ENCODE data around the gene ZNF516.
"Not testable (repeated sequence)": the region's sequence is repeated elsewhere in the genome, so short reads cannot be mapped to it uniquely, and the experiment has no call there.

ZNF516 gene, protein sequence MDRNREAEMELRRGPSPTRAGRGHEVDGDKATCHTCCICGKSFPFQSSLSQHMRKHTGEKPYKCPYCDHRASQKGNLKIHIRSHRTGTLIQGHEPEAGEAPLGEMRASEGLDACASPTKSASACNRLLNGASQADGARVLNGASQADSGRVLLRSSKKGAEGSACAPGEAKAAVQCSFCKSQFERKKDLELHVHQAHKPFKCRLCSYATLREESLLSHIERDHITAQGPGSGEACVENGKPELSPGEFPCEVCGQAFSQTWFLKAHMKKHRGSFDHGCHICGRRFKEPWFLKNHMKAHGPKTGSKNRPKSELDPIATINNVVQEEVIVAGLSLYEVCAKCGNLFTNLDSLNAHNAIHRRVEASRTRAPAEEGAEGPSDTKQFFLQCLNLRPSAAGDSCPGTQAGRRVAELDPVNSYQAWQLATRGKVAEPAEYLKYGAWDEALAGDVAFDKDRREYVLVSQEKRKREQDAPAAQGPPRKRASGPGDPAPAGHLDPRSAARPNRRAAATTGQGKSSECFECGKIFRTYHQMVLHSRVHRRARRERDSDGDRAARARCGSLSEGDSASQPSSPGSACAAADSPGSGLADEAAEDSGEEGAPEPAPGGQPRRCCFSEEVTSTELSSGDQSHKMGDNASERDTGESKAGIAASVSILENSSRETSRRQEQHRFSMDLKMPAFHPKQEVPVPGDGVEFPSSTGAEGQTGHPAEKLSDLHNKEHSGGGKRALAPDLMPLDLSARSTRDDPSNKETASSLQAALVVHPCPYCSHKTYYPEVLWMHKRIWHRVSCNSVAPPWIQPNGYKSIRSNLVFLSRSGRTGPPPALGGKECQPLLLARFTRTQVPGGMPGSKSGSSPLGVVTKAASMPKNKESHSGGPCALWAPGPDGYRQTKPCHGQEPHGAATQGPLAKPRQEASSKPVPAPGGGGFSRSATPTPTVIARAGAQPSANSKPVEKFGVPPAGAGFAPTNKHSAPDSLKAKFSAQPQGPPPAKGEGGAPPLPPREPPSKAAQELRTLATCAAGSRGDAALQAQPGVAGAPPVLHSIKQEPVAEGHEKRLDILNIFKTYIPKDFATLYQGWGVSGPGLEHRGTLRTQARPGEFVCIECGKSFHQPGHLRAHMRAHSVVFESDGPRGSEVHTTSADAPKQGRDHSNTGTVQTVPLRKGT

GRCh38 chr18:76495006-76495370, at the start of gene ZNF516:
Gene ZNF516 (minus strand): TSS chr18:76495242. CDS start chr18:76443054, 52,188 bp downstream.
- DNase-seq, result peak in 1 of 2 experiments; percentile 38

GRCh38 chr18:76538846-76539245, 43.8 kb upstream of the ZNF516 start:
- no peak for DNase-seq

GRCh38 chr18:76537621-76538020, 42.6 kb upstream of the ZNF516 start:
- no peak for DNase-seq

DNA sequence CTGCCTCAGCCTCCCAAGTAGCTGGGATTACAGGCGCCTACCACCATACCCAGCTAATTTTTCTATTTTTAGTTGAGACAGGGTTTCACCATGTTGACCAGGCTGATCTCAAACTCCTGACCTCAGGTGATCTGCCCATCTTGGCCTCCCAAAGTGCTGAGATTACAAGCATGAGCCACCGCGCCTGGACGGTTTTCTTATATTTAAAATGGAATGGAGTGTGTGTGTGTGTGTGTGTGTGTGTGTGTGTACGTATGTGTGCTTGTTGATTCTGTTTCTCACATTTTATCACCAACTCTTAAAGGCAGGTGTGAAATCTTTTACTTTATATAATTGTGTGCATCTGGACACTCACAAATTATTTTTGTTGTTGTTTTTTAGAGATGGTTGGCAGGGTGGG, 41.6 kb upstream of the ZNF516 start:
- not testable (repeated sequence) for DNase-seq

DNA sequence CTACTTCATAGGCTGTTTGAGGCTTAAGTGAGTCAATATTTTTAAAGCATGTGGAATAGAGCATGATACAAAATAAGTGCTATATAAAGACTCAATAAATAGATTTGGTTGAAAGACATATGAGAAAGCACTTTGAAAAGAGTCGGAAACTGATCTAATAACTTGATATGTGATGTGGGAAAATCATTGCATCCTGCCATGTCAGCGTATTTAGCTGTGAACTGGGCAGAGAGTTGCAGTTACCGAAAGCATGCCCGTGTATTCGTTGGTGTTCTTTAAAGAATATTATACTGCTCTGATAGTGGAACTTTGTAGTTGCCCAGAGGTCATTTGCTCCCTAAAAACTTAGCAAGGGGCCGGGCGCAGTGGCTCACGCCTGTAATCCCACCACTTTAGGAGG, 37.8 kb upstream of the ZNF516 start:
- no peak for DNase-seq

- no peak for DNase-seq
Measured at GRCh38 chr18:76530846-76531245, 35.8 kb upstream of the ZNF516 start.

DNA sequence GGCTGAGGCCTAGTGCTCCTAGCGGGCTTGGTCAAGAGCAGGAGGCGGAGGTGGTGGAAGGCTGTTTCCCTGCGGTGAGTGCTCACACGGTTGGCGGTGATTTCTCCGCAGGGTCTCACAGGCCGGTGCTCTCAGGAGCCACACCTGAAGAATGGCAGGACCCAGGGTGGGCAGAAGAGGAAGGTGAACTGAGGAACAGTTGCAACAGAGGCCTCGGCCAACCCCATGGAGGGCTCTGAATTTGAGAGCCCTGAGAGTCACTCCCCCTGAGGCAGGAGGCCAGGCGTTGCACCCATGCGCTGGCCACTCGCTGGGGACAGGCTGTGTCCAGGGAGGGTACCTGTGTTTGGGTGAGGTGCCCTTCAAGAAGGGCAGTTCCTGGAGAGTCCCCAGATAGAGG, 35.3 kb upstream of the ZNF516 start:
- no peak for DNase-seq

- no peak for DNase-seq
Measured at GRCh38 chr18:76529433-76529811, 34.4 kb upstream of the ZNF516 start.

GRCh38 chr18:76528477-76529432, 33.7 kb upstream of the ZNF516 start:
- peak in 1 of 2 experiments; percentile 21 for DNase-seq

GRCh38 chr18:76525911-76526310, 30.9 kb upstream of the ZNF516 start:
- DNase-seq, result no peak

- no peak for DNase-seq
Measured at GRCh38 chr18:76524900-76525698, 30.1 kb upstream of the ZNF516 start.

DNA sequence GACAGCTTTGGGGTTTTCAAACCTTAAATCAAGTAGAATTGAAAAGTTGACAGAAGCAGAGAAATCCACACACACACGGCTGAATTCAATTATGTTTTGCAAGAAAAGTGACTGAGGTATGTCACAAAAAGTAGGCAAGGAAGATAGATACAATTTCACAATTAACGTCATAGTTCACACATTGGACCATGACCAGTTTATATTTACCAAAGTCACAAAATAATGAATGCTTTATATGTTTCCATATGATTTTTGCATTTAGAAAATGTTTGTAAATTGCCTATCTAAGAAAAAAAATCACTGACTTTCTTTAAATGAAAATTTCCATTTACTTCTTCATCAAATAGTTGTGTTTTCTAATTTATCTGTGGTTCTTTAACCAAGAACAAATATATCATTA, 29.4 kb upstream of the ZNF516 start:
- DNase-seq, result no peak

- no peak for DNase-seq
Measured at GRCh38 chr18:76522551-76522950, 27.5 kb upstream of the ZNF516 start.

DNA sequence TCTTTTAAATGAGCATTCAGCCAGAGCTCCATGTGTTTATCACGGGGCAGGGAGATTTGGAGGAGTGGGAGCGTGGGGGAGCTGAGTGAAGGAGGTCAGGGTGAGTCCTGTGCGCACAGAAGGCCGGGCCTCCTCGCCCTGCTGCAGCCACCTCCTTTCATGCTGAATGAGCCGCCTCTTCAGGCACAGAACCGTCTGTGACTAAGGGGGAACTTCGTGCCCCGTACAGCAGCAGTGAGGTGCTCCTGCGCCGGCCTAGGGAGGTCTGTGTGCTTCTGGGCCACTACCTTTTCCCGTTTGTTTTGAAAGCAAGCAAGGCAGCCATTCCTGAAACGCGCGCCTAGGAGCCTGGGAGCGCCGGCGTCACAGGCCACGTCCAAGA, 27.1 kb upstream of the ZNF516 start:
- DNase-seq, result no peak

GRCh38 chr18:76521417-76522121, 26.5 kb upstream of the ZNF516 start:
- no peak for DNase-seq

DNA sequence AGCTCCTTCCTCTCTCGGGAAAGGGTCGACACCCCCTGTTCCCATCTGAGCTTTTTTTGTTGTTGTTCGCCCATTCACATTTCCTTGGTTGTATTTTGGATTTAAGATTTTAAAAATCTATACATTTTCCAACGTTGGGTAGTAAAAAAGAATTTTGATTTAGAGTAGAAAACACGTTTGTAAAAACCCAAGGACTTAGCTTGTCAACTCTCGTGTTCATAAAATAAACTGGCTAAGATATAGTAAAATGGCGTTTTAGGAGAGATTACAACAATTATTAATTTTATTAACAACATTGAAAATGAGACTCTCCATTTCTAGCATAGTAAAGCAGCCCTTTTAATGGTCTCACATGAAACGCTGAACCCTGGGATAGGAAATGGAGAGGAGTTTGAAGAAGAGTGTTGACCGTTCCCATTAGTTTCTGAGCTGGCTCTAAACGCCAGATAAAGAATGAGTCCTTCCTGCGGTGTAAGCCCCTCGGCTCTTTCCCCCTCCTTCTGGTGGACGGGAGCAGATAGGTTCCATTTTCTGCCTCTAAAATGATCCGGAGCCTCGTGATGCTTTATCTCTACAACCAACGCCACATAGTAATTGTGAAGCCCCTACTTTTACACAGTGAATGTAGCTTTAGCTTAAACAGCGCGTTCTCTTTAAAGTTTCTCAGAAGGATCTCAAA, 24.0 kb upstream of the ZNF516 start:
- no peak for DNase-seq

DNA sequence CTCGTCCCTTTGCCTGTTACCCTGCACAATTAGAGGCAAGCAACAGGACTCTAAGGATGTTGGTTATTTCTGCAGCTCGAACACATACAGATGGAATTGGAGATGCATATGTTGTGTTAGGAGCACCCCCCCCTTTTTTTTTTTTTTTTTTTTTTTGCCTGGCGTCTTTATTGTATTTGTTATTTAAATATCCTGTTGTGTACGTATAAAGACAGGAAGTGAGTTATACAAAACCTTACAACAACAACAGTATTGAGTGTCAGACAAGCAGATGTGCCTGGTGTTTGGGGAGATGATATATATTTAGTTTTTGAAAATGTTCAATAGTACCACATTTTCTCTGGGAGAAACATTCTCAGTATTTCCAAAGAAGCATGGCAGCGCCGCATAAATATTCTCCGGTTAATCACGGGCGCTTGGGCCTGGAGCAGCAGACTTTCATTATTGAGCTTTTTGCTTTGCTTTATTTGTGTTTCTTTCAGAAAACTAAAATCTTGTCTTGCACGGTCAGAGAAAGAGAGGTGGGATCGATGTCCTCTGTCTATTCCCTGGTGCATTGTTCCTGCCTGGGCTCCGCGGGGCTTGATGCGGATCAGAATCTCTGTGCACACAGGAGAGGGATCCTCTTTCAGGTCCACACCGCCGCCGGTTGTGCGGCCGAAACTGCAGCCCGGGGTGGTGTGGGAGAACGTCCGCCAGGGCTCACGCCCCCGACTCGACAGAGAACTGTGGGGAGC, 23.2 kb upstream of the ZNF516 start:
- DNase-seq, result no peak

DNA sequence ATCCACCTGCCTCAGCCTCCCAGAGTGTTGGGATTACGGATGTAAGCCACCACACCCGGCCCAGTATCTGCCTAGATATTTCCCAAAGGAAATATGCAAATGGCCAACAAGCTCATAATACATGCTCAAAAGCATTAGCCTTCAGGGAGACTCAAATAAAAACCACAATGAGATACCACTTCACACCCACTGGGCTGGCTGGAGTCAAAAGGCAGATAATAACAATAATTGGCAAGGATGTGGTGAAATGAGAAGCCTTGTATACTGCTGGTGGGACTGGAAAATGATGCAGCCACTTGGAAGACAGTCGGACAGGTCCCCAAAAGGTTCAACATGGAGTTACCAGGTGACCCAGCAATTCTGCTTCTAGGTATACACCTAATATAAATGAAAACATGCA, 20.5 kb upstream of the ZNF516 start:
- DNase-seq, result no peak

DNA sequence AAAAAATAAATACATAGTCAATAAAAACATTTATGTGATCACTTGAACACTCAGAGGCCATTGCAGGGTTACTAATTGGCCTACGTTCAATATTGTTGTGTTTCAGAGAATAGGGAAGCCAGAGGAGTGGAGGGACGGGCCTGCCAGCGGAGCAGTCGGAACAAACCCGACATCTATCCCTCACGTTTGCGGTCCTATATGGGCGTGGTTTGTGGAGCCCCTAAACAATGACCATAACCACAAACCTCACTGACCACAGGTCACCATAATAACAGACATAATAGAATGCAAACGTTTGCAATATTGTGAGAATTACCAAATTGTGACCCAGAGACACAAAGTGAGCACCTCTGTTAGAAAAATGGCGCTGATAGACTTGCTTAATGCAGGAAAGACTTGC, 19.5 kb upstream of the ZNF516 start:
- no peak for DNase-seq

All from activated T-cell treated with anti-CD3 and anti-CD28 coated beads, Interleukin-2, amount 50 U/mL, for 48 hours (primary cell).